HG03060 (cell line): ENCODE results near the gene GOLGA7B.

Experiments
- ATAC-seq: cut with Tn5 transposase; IDR thresholded peaks from one replicate; pipeline ENCODE4 v1.9.1; 2021; ENCODE audit warnings: low read depth, moderate number of reproducible peaks; ENCODE audit not compliant: unreplicated experiment

The GOLGA7B gene

DNA sequence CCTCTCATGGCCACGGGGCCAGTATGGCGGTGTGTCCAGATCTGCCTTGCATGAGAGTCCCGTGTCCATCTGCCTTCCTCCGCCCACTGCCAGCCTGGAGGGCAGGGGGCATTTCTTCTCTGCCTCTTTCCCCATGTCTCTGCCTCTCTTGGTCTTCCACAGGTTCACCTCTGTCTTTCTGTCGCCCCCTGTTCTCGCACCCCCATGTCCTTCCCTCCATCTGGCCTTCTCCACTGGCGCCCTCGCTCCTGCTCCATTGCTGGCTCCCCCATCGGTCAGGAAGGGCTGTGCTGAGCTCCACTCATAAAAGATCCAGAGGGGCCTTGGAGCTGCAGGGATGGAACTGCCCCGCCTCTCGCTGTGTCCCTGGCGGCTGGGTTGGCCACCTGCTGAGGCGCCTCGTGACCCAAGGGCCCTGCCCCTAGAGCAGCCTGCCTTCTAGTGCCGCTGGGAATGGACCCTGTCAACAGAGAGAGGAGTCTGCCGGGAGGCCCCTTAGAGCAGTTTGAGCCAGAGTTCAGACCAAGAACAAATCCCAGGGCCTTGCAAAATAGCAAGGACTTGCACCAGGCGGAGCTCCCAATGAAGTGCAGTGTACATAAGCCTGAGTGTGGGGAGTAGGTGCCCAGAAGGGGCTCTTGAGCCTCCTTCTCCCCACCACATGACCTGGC is 42.0 kb downstream of the GOLGA7B start:
- no peak for ATAC-seq

GRCh38 chr10:97892506-97892905 is 42.9 kb downstream of the GOLGA7B start:
- no peak for ATAC-seq

DNA sequence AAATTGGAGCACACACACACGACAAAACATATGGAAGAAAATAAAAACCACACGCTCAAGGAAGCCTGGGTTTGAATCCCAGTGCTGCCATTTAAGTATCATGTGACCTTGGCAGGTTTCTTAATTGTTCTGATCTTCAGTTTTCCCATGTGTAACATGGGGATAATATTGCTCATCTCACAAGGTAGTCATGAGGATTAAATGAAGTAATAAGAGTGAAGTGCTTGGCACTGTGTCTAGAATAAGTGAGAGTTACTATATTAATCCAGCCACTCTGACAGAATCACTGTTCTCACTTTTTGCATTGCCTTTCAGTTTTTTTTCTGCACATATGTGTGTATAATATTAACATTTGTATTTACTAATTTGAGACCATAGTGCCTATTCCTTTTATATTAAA is 43.3 kb downstream of the GOLGA7B start:
- ATAC-seq, result no peak

DNA sequence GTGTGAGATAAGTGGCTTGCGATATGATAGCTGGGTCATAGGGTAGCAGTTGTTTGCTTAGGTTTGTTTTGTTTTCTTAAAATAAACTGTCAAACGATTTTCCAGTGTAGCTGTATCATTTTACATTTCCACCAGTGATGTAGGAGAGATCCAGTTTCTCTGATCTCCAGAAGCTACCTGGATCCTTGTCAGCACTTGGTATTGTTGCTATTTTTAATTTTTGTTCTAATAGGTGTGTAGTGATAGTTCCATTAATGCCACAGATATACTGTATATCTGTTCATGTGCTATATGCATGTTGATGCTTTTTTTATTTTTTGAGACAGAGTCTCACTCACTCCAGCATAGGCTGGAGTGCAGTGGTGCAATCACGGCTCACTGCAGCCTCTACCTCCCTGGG is 44.4 kb downstream of the GOLGA7B start:
- no peak for ATAC-seq

- ATAC-seq, result no peak
These were observed 45.4 kb downstream of the GOLGA7B start for GRCh38 chr10:97895084-97895483.

- ATAC-seq, result no peak
These were observed 46.3 kb downstream of the GOLGA7B start for GRCh38 chr10:97895915-97896314.

DNA sequence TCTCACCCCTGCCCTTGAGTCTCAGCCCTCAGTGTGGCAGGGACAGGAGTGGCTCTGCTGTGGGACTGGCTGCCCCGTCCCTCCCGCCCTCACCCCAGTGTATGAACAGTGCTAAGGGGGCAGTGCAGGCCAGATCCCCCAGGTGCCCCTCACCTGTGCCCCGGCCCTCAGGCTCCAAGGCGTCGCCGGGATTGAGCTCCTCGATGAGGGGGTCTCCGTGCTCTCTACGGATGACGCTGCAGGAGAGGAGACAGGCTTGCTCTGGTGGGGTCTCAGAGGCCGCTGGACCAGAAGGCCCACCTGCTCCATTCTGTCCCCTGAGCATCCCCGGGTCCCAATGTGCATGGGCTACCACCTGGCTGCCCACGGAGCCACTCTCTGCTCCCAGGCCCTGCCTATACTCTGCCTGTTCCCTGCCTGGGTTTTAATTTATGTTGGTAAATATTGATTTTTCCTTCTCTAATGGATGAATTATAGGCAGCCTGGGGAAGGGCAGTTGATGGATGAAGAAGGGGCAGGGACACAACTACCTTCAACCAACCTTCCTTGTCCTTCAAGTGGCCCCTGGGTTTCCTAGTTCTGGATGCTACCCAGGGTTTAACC is 47.2 kb downstream of the GOLGA7B start:
- ATAC-seq, result no peak

- ATAC-seq, result no peak
These were observed 48.8 kb downstream of the GOLGA7B start for GRCh38 chr10:97898429-97898828.

DNA sequence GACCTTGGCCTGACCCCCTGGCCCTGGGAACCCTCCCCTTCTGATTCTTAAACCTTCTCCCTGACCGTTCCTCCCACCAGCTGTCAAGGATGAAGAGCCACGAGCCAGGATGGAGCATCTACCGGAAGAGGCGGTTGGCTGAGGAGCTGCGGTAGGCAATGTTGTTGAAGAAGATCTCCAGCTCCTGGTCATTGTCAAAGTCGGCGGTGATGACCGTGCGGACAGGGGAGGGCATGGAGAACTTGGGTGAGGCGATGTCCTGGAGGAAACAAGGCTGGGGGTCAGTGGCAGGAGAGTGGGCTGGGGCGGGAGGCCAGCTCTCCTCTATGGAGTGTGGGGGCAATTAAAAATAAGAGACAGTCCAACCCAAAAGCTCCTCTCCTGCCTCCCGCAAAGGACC is 51.7 kb downstream of the GOLGA7B start:
- ATAC-seq, result no peak

DNA sequence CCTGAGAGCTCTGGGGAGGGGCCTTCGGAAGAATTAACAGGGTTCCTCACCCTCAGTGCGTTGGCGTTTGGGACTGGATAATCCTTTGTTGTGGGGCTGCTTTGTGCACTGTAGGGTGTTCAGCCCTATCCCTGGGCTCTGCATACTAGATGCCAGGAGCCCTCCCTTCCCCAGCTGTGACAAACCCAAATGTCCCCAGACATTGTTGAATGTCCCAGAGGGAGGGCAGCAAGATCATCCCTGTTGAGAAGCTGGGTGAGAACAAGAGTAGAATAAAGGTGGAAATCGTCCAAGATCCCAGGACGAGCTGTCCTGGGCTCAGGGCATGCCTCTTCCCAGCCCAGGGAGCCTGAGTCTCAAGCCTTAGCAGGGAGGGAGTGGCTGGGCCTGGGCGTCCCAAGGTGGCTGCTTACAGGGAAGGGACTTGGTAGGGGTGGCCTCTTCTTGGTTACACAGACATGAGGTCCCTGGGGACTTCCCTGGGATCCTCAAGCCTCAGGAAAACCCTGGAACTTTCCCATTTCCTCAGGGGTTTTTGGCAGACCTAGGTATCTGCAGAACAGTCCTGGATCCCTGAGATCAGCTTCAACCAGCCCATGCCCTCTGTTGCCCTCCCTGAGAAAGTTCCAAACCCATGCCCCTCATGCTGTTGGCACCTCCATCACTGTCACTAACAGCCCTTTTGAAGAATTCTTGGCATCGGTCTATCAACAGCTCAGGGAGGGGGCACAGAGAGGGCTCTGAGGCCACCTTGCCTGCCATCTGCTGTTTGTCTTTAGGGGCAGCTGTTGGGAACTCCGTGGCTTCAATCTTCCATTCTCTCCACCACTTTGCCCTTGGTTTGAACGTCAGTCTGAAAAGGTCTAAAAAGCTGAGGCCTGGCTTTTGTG is 53.7 kb downstream of the GOLGA7B start:
- ATAC-seq, result no peak

GRCh38 chr10:97904018-97904381 is 54.4 kb downstream of the GOLGA7B start:
- ATAC-seq, result no peak

DNA sequence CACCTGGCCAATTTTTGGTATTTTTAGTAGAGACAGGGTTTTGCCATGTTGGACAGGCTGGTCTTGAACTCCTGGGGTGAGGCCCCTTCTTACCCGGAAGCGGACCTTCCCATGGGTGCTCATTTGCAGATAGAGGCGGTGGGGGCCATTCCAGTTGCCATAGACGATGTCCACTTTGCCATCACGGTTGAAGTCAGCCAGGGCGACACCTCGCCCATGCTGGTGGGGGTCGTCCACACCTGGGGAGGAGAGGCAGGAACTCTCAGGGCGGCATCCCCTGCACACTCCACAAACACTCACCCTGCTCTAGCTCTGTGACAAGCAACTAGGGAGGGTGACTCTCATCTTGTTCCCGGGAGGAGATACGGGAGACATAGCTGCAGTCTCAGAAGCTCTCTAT is 54.9 kb downstream of the GOLGA7B start:
- ATAC-seq, result no peak

- ATAC-seq, result no peak
These were observed 55.6 kb downstream of the GOLGA7B start for GRCh38 chr10:97905276-97905675.

DNA sequence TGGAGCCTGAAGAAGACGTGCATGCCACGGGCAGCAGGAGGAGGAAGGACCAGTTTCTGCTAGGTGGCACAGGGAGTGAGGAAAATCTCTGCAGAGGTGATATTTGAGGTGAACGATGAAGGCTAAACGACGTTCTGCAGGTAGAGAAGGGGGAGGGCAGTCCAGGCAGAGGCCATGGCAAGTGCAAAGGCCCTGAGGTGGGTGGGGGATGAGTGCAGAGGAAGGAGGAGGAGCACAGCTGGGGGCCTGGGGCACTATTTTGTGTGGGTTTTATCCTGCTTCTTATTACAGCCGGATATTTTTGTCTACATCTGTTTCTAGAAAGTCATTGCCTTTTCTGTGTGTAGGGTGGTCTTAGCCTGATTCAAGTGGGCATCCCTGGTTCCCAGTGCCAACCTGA is 57.6 kb downstream of the GOLGA7B start:
- no peak for ATAC-seq

DNA sequence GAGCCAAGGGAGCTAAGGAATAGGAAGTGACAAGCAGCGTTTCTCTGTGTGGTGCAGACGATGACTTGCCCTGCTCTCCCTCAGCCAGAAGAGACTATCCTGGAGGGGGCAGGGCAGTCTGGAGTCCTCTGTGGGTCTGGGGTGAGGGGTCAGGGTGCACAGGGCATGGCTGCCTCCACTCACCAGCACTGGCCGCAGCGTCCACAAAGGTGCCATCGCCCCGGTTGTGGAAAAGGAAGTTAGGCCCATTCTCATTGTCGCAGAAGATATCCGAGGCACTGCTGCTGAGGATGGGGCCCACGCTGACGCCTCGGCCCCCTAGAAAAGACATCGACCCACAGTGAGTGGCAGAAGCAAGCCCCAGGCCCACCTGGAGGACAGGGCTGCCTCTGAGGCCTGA is 58.2 kb downstream of the GOLGA7B start:
- ATAC-seq, result no peak

GRCh38 chr10:97910661-97911060 is 61.0 kb downstream of the GOLGA7B start:
- ATAC-seq, result no peak

DNA sequence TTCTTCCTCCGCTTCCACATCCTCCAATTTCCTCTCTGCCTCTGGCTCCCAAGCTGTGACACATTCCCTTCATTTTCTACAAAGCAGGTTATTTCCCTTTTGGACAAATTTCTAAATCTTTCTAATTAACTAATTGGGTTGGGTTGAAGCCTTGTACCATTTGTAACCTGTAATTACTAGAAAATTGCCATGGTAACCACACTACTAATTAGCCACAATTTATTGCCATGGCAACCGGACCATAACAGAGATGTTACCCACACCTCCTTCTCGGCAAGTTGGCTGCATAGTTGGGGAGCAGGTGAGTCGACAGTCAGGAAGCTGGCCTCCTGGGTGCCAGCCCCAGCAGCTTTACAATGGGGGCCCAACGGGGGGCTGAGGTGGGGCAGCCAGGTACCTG is 61.6 kb downstream of the GOLGA7B start:
- ATAC-seq, result no peak

- ATAC-seq, result no peak
These were observed 63.5 kb downstream of the GOLGA7B start for GRCh38 chr10:97913193-97913592.

- no peak for ATAC-seq
These were observed 64.0 kb downstream of the GOLGA7B start for GRCh38 chr10:97913614-97914013.

- ATAC-seq, result no peak
These were observed 64.7 kb downstream of the GOLGA7B start for GRCh38 chr10:97914171-97914836.

GRCh38 chr10:97914837-97915211 is 65.2 kb downstream of the GOLGA7B start:
- no peak for ATAC-seq
